SKM-1 treated with dmso at 0.1 percent for 144 hours (cell line): Measurements from ENCODE around the gene ARHGEF11.

Source experiments
- DNase-seq: peaks from one replicate; lab custom pipeline; 2025; ENCODE audit not compliant: unreplicated experiment; lab: John Stamatoyannopoulos, UW

ARHGEF11 gene

DNA sequence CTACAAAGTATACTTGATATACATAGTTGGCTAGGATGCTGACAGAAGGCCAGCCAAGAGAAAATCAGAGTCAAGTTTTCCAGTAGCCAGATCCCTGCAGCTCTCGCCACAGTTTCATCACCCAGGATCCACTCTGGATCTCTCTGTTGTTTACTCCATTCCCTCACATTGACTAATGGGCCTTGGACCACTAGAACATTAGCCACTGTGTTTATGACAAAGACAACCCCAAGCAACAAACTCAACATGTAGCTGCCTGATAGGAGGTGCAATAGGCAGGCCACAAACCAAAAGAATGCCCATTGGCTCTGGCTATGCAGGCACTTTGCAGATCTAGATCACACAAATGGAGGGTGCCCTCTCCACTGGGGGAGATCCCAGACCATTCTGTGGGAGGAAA lies 44.2 kb downstream of the ARHGEF11 start:
- DNase-seq = no peak

DNA sequence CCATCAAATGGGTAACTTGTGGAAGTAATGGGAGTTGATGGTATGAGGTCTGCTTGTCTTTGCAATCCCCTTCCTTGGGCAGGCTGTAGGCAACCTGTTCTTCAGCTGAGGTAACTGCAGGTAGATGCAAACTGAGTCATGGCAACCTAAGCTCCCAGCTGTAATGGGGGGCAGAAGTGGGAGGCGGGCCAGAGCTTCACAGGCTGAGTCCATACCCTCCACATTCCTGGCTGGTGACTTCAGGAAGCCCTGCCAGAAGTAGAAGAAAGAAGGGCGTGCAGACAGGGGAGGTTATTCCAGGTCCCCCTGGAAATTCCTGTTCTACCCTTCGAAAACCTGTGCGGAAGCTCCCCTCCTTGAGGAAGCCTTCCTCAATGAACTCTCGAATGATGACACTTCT lies 44.9 kb downstream of the ARHGEF11 start:
- no peak for DNase-seq

DNA sequence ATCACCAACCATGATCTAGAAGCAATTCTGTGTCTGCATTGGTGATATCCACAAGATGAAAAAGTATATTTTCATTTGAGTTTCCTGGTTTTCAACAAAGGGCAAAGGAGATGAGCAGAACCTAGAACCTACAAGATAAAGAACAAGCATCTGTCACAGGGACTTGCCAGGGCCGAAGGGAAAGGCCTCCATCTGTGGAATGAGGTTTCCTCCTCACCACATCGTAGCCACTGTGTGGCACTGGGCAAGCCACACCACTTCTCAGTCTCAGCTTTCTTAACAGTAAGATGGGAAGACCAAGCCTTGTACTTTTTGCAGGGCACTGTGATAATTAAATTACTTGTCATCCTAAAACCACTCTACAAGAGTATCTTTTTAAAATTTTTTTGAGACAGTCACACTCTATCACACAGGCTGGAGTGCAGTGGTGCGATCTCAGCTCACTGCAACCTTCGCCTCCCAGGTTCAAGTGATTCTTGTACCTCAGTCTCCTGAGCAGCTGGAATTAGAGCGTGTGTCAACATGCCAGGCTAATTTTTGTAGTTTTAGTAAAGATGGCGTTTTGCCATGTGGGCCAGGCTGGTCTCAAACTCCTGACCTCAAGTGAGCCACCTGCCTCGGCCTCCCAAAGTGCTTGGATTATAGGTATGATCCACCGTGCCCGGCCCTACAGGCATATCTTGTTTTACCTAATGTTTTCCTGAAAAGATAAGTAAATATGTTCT lies 45.8 kb downstream of the ARHGEF11 start:
- no peak for DNase-seq

DNA sequence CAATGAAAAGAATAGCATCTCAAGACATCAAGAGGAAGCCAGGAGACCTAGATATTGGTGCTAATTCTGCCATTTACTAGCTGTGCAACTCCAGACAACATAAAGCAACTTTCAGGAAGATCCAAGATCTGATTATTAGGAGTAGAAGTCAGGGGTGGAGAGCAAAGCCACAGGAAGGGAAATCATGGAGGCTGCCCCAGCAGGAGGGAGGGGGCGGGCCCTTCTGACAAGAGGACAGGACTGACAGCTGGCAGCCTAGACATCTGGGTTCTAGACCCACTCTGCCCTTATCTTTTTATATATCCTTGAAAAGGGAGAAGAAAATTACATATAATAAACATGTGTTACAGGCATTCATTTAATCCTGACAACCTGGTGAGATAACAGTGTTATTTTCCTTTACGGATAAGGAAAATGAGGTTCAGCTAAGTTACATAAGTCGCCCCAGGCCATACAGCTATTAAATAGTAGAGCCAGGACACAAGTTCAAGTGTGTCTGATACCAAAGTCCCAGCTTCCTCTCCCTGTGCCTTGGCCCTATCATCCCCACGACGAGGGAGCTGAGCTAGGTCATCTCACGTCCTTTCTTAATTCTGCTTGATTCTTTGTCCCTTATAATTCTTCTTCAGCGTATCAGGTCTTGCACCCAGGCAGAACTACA lies 46.6 kb downstream of the ARHGEF11 start:
- no peak for DNase-seq

DNA sequence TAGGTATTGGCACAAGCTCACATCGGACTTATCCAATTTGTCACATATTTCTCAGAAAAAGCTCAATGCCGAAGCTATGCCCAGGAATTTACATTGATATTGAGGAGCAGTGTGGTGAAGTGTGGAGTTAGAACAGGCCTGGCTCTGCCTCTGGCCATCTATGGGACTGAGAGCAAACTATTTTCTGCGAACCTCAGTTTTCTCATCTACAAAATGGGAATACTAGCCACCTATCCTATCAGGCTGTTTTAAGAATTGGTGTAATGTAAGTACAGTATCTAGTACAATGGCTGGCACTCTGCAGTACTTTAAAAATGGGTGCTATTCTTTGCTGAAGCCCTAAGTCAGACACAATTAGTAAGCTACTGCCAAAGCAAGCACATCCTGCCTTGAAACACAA lies 47.2 kb downstream of the ARHGEF11 start:
- DNase-seq = no peak

DNA sequence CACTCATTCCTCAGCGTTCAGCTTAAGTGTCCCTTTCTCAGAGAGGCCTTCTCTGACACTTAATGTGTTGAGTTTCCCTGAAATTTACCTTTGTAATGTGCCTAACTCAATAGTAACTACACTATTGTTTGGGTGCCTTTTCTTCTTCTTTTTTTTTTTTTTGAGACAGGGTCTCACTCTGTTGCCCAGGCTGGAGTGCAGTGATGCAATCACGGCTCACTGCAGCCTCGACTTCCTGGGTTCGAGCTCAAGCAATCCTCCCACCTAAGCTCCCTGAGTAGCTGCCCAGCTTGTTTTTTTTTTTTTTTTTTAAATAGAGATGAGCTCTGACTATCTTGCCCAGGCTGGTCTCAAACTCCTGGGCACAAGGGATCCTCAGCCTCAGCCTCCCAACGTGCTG lies 50.1 kb downstream of the ARHGEF11 start:
- DNase-seq = no peak

DNA sequence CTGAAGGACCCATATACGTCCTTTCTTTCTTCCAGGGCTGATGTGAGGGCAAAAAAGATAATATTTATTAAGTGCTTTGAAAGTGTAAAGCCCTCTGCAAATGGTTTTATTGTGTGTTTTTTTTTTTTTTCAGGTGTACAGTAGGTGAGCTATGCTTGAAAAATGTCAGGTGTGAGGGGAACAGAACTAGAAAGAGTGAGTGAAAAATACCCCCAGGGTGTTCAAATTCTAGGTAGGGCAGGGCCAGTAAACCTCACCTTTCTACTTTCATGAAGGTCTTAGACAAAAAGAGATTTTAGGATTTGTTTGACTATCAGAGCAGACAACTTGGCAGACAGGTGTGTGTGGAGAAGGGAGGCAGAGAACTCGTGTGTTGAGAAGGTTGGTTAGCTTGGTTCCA lies 51.3 kb downstream of the ARHGEF11 start:
- no peak for DNase-seq

DNA sequence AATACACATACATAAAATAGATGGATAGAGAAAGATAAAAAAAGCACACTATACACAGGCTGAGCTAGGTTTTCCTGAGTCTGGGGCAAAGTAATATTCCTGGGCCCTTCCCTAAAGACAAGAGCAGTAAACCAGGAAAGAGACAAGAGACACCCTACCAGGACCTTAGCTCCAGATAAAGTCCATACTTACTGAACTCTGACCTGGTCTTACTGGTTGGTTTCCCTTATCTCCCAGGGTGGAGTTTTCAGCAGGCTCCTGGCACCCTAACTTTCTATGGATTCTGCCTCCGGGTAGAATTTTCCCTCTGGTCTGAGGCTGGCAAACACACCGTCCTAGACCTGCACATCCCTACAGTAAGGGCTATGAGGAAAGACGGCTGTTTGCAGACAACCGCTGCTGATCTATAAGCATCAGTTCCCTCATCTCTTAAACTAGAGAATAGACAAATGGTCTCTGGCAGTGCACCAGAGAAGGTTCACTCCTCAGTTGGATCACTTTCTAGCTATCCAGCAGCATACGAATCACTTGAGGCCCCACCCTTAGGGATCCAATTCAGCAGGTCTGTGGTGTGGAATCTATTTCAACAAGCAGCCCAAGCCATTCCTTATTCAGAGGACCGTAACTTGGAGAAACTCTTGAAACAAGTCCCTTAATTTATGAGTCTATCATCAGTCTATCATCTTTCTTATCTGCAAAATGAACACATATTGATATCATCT lies 52.0 kb downstream of the ARHGEF11 start:
- DNase-seq = no peak

DNA sequence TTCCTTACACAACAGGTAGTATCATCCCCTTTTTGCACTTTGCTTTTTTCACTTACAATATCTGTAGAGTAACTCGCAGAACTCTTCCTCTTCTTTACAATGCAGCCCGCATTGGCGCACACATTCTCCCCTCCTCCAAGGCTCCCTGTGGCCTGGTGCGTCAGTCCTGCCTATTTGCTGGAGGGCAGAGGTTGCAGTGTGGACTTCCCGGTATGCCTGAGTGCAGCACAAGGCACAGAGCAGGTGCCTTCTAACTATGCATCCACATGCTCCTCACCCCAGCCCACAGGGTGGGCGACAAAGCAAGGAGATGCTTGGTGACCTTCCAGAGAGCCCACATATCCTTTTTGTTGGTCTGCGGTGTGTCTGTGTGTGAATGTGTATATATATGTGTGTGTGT lies 53.3 kb downstream of the ARHGEF11 start:
- DNase-seq = no peak

DNA sequence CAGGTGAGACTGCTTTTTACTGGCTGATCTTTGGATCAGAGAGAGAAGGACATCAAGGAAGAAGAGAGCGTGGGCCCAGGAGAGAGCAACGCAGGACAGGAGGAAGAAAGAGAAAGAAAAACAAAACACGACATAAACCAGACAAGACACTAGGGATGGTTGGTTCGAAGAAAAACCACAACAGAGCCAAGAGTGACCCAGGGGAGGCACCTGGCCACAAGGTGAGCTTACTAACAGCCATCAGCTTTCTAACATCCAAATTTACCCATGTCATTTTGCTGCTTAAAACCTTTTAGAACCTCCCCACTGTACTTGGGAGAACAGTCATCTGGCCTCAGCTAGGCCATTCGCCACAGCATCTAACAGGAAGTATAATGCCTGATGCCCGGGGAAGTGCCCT lies 57.8 kb downstream of the ARHGEF11 start:
- no peak for DNase-seq

DNA sequence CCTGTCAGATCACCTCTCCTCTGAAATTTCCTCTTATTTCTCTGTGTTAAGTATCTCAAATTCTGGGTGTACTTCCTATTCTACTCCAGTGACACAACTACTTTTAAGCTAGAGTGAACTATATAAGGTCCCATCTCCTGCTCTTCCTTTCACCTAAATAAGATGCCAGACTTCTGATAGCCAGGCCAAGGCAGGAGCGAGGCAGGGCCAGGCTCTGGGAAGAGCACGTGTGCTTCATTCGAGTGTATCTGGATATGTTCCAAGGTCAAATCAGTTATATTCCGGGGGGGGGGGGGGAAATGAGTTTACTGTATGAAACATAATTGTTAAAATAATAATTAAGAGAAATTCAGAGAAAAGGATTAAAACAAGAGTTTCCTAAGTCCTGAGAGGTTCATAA lies 65.0 kb downstream of the ARHGEF11 start:
- DNase-seq = no peak

DNA sequence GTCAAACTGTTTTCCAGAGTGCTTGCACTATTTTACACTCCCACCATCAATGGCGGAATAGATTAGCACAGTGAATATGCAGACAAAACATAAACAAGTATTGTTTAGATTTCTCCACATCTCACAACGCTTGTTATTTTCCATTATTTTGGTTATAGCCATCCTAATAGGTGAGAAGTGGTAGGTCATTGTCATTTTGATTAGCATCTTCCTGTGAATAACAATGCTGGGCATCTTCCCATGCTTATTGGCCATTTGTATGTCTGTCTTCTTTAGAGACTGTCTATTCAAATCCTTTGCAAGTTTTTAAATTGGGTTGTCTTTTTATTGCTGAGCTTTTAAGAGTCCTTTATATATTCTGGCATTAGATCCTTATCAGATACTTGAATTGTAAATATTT lies 70.5 kb downstream of the ARHGEF11 start:
- no peak for DNase-seq

DNA sequence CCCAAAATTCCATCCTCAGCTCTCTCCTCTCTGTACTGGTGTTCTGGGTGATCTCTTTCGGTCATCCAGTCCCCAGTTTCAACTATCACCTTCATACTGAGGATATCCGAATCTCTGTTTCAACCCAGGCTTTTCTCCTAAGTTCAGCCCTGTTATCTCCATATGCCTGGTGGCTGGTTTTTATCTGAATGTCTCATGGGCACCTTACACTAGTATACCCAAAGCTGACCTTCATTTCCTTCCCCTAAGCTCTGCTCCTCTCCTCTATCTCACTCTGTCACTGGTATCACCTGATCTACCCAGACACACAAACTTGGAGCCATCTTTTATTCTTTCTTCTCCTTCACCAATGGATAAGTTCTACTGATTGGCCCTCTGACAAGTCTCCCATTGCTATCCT lies 72.1 kb downstream of the ARHGEF11 start:
- no peak for DNase-seq

DNA sequence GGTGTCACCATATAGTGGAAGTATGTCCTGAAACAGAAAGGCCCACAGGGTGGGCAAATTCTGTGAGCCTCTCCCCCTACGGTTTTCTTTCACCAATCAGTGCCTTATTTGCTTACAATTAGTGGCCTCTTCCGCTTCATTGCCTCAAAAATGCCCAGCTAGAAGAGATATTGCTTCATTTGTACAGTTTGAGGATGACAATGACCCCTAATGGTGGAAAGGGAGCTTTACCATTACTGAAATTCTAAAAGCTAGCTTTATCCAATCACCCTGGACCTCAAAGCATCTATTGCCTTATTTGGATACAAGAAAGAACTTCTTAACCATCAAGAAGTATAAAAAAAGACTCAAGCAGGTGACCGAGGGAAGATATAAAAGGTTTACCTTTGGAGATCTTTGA lies 75.5 kb downstream of the ARHGEF11 start:
- DNase-seq = peak; percentile 49

DNA sequence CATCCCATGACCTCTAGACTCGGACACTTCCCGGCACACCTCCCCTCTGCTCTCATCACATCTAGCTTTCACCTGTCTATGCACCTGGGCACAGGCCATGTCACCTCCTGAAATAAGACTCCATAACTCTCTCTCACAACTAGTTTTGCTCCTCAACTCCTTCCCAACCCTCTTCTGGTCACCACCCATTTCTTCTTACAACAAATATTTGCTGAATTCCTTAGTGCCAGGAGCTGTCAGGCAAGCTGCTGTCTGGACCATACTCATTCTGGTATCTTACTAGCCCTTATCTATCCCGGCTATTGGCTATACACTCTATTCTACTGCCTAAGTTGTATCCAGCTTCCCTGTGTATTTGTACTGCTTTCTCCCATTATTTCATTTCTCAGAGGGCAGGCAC lies 76.0 kb downstream of the ARHGEF11 start:
- no peak for DNase-seq

DNA sequence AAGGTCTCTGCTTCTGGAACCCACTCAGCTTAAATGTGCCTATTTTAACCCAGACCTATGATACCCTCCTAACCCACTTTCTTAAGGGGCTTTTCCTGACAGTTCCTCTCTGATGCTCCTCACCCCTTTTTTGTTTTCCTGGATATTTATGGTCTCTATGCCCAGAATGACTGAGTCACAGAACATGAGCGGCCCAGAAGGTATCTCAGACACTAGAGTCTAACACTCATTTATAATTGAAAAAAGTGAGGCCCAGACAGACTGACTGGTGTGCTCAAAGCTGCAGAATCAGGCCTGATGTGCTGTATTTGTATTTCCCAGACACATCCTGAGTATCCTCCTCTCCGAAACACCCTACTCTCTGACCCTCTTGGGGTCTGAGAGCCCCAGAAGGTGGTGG lies 81.1 kb downstream of the ARHGEF11 start:
- no peak for DNase-seq

DNA sequence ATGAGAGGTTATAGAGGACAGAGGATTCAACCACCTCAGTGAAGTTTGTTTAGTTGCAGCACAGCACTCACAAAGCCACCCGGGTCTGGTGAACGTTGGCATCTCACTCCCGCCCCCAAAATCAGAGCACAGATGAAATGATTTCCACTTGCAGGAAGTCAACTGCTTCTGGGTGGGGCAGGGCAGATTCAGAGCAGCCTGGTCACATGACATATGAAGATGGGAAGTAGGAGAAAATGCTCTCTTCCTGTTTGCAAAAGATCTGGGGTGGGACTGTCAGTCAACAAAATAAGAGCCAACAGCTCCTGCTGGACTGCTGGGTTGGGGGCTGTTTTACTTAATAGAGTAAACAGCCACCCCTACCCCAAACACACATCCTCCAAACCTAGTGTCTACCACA lies 81.9 kb downstream of the ARHGEF11 start:
- DNase-seq = peak; percentile 42

DNA sequence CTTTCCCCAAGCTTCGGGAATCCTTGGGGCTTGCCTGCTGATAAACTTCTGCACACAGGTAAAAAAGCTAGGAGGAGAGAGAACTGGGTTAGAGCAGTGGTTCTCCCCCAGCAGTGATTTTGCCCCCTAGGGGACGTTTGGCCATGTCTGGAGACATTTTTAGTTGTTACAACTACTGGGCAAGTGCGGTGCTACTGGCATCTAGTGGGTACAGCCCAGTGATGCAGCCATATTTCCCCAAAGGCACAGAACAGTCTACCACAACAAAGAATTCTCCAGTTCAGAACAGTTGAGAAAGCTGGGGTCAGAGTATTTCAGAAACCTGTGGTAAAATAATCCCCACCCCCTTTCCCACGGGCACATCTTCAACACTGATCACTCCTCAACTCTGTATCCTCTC lies 83.8 kb downstream of the ARHGEF11 start:
- DNase-seq = no peak

DNA sequence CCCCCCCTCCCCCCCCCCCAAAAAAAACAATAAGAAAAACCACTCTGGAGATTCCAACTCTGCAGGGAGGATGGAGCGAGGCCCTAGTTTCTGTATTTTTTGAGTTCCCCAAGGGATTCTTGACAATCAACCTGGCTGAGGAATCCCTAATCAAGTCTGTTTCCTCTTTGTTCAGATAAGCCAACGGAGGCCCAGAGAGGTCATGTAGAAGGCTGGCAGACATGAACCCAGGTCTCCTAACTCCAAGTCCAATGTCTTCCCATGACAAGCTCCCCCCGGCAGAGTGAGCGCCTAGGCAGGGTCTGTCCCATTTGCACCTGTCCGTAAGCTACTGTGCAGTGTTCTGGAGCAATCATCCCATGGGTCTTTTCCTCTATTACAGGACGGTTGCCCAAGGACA lies 85.6 kb downstream of the ARHGEF11 start:
- no peak for DNase-seq

DNA sequence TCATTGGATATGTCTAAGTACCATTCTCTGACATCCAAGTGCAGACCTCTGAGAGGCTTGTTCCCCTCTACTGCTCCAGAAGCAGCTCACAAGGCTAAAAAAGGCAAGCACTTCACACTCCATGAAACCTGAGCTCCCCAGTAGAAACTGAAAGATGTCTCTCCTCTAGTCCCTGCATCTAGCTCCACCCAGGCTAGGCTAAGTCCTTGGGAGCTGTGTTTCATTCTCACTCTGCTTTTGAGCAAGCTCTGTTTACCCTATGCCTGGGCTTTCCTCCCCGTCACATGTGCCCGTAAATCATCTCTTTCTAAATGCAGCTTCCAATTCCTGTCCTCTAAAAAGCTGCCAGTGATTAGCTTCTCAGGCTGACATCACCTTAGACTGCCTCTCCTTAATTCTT lies 86.1 kb downstream of the ARHGEF11 start:
- no peak for DNase-seq

DNA sequence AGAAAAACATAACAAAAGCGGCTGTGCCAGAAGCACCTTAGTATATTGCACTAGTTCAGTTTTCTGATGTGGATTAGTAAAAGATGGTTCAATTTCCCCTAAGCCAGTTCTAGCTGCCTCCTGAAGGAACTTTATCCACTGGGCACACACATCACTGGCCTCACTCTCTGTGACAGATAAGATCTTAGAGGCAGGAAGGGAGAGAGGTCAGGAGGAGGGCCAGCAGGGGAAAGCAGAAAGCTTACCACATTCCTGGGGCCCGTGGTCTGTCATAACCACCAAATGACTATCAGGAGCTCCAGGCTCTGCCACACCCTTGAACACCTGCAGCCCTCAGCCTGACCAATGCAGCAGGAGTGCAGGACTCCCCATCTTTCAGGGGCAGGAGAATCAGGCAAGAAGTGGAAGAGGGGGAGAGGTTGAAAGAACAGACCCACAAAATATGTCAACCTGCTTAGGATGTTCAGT lies 87.3 kb downstream of the ARHGEF11 start:
- no peak for DNase-seq

DNA sequence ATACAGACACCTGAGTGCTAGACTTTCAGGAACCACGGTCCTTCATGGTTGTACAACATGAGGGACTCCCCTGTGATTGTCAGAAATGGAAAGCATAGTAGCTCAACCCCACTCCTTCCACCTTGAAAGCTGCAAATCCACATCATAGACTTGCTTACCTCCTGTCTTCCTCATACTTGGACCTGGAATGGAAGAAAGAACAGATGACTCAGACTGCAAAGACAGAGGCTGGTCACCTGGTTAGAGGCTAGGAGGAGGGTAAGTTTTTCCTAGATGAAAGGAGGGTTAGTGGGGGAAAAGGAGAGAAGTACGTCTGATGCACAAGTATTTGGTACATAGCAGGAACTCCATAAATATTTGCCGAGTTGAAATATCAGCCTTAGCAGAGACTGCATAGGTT lies 87.9 kb downstream of the ARHGEF11 start:
- no peak for DNase-seq
